WTC11 (cell line): ENCODE data around the gene CCDC57. TPM values are rescaled to one million over a fixed set of nuclear protein-coding genes. Genes with fewer than 3 reads are reported as not detected.

Source experiments
- ATAC-seq: fragments of 200-7000 bp; cut with Tn5 transposase; 2 replicates; pipeline ENCODE4 v1.10.0; 2021; ENCODE audit warnings: mild to moderate bottlenecking, moderate library complexity
- CTCF ChIA-PET: fragments of 300-600 bp; sonication (Branson Sonifier 250); formaldehyde crosslinking; loops from one replicate; lab custom pipeline; 2021; ENCODE audit warnings: antibody characterized with exemption; lab: Charles Lee
- POLR2A ChIA-PET: fragments of 350-600 bp; sonication (Branson Sonifier 250); formaldehyde crosslinking; loops from one replicate; lab custom pipeline; 2021; ENCODE audit warnings: antibody characterized with exemption; lab: Charles Lee
- DNase-seq: peaks from one replicate; pipeline ENCODE4 v3.0.0; 2021; ENCODE audit warnings: low spot score
- H3K27ac Mint-ChIP-seq: 2 replicates; pipeline ENCODE4 v1.8.0; 2021; ENCODE audit warnings: mixed read lengths
- H3K27me3 Mint-ChIP-seq: 2 replicates; pipeline ENCODE4 v1.8.0; 2021; ENCODE audit warnings: low read depth, mild to moderate bottlenecking, moderate library complexity, mixed read lengths
- H3K36me3 Mint-ChIP-seq: 2 replicates; pipeline ENCODE4 v1.8.0; 2021; ENCODE audit warnings: mixed read lengths
- H3K4me1 Mint-ChIP-seq: 2 replicates; pipeline ENCODE4 v1.8.0; 2022; ENCODE audit warnings: mixed read lengths
- H3K4me3 Mint-ChIP-seq: 2 replicates; pipeline ENCODE4 v1.8.0; 2021; ENCODE audit warnings: mild to moderate bottlenecking, moderate library complexity, mixed read lengths
- H3K9me3 Mint-ChIP-seq: 2 replicates; pipeline ENCODE4 v1.8.0; 2021; ENCODE audit warnings: mixed read lengths
- AR ChIP-seq: fragments of 250-450 bp; sonication (Bioruptor Pico); IDR thresholded peaks from 2 replicates; pipeline ENCODE4 v1.9.0; 2021; ENCODE audit warnings: mild to moderate bottlenecking
- ATF1 ChIP-seq: sonication (generic); formaldehyde crosslinking; IDR thresholded peaks from 2 replicates; pipeline ENCODE4 v1.8.1; 2023; ENCODE audit warnings: mild to moderate bottlenecking, moderate library complexity, missing genetic modification reagents
- ATF6 ChIP-seq: sonication (generic); formaldehyde crosslinking; IDR thresholded peaks from 2 replicates; pipeline ENCODE4 v1.8.1; 2023; ENCODE audit warnings: mild to moderate bottlenecking, missing genetic modification reagents
- CBFB ChIP-seq: sonication (generic); formaldehyde crosslinking; IDR thresholded peaks from 2 replicates; pipeline ENCODE4 v1.8.1; 2022; ENCODE audit warnings: mild to moderate bottlenecking, low read depth, missing genetic modification reagents
- CDX4 ChIP-seq: fragments of 250-450 bp; sonication (Bioruptor Pico); IDR thresholded peaks from 2 replicates; pipeline ENCODE4 v1.9.0; 2021; ENCODE audit warnings: moderate library complexity, mild to moderate bottlenecking, inconsistent platforms, borderline replicate concordance
- E2F1 ChIP-seq: sonication (generic); formaldehyde crosslinking; IDR thresholded peaks from 2 replicates; pipeline ENCODE4 v1.8.0; 2022; ENCODE audit warnings: mild to moderate bottlenecking, missing genetic modification reagents
- E2F5 ChIP-seq: sonication (generic); formaldehyde crosslinking; IDR thresholded peaks from 2 replicates; pipeline ENCODE4 v1.8.1; 2022; ENCODE audit warnings: mild to moderate bottlenecking, moderate library complexity, missing genetic modification reagents
- EMX1 ChIP-seq: fragments of 250-450 bp; sonication (Bioruptor Pico); IDR thresholded peaks from 2 replicates; pipeline ENCODE4 v1.8.0; 2021; ENCODE audit warnings: mild to moderate bottlenecking
- GTF2I ChIP-seq: fragments of 250-450 bp; sonication (Bioruptor Pico); conservative IDR thresholded peaks from 2 replicates; pipeline ENCODE4 v1.4.0; 2021; ENCODE audit warnings: mild to moderate bottlenecking
- IRF2 ChIP-seq: sonication (generic); formaldehyde crosslinking; IDR thresholded peaks from 2 replicates; pipeline ENCODE4 v1.8.0; 2022; ENCODE audit warnings: low read depth, missing genetic modification reagents, borderline replicate concordance
- MYBL2 ChIP-seq: sonication (generic); formaldehyde crosslinking; IDR thresholded peaks from 2 replicates; pipeline ENCODE4 v1.8.1; 2023; ENCODE audit warnings: mild to moderate bottlenecking, moderate library complexity, missing genetic modification reagents
- NFATC4 ChIP-seq: fragments of 250-450 bp; sonication (Bioruptor Pico); IDR thresholded peaks from 2 replicates; pipeline ENCODE4 v1.9.0; 2021; ENCODE audit warnings: mild to moderate bottlenecking
- NFYB ChIP-seq: sonication (generic); formaldehyde crosslinking; conservative IDR thresholded peaks from 2 replicates; pipeline ENCODE4 v1.8.0; 2022; ENCODE audit warnings: low read depth, missing genetic modification reagents
- NR2C2 ChIP-seq: sonication (generic); formaldehyde crosslinking; IDR thresholded peaks from 2 replicates; pipeline ENCODE4 v1.8.0; 2022; ENCODE audit warnings: mild to moderate bottlenecking, missing genetic modification reagents
- TEAD1 ChIP-seq: sonication (generic); formaldehyde crosslinking; IDR thresholded peaks from 2 replicates; pipeline ENCODE4 v1.8.0; 2022; ENCODE audit warnings: mild to moderate bottlenecking, missing genetic modification reagents
- TEAD4 ChIP-seq: sonication (generic); formaldehyde crosslinking; IDR thresholded peaks from 2 replicates; pipeline ENCODE4 v1.8.0; 2022; ENCODE audit warnings: mild to moderate bottlenecking, missing genetic modification reagents
- ZNF232 ChIP-seq: sonication (generic); formaldehyde crosslinking; IDR thresholded peaks from 2 replicates; pipeline ENCODE4 v1.8.0; 2022; ENCODE audit warnings: mild to moderate bottlenecking, missing genetic modification reagents
- ZNF263 ChIP-seq: sonication (generic); formaldehyde crosslinking; IDR thresholded peaks from 2 replicates; pipeline ENCODE4 v1.8.1; 2022; ENCODE audit warnings: low read depth, mild to moderate bottlenecking, moderate library complexity, missing genetic modification reagents
- ZNF281 ChIP-seq: sonication (generic); formaldehyde crosslinking; IDR thresholded peaks from 2 replicates; pipeline ENCODE4 v1.8.0; 2023; ENCODE audit warnings: mild to moderate bottlenecking, missing genetic modification reagents
- ZNF532 ChIP-seq: fragments of 250-450 bp; sonication (Bioruptor Pico); IDR thresholded peaks from 2 replicates; pipeline ENCODE4 v1.9.0; 2021; ENCODE audit warnings: mild to moderate bottlenecking, borderline replicate concordance
- total RNA-seq: library from RNA; stranded (reverse); gene quantifications from 3 replicates; pipeline ENCODE4 v1.2.3, GENCODE V29; 2021

The CCDC57 gene
- total RNA-seq, 1 experiment from 2014 or later = 20.0 TPM

GRCh38 chr17:82242977-82243647 is 30.5 kb upstream of the CCDC57 start:
- Mint-ChIP-seq H3K27ac (no peak overlapping the region), H3K36me3 (peaks cover 52% of the 10 kb centered on the region), H3K4me1 (peaks cover 4% of the 10 kb centered on the region; the same call in 1 of the 2 replicates), H3K9me3 (no peaks in the 10 kb centered on the region), H3K4me3 (no peak overlapping the region), H3K27me3 (no peaks in the 10 kb centered on the region)
- DNase-seq = no peak
- ATAC-seq = no peak
- ChIA-PET POLR2A (interaction anchor here (1.1 kb wide), 1 partner anchor 14 kb away, joined by 3 read pairs; the partner anchor contains the start of gene SLC16A3), CTCF (no interaction called here)
- TF ChIP-seq EMX1 (CRISPR knock-in tag) = no peak
- no peak for TF ChIP-seq NFYB (CRISPR knock-in tag)
- no peak for TF ChIP-seq ZNF532 (CRISPR knock-in tag)
- no peak for TF ChIP-seq E2F5 (CRISPR knock-in tag)
- no peak for TF ChIP-seq AR (CRISPR knock-in tag)

- ChIA-PET CTCF (no interaction called here), POLR2A (interaction anchor here (1.1 kb wide), 1 partner anchor 14 kb away, joined by 3 read pairs; the partner anchor contains the start of gene SLC16A3)
- no peak for ATAC-seq
- H3K27me3 Mint-ChIP-seq = no peaks in the 10 kb centered on the region
- no peak for DNase-seq
- TF ChIP-seq IRF2 (CRISPR knock-in tag) (no peak), ATF1 (CRISPR knock-in tag) (no peak), ZNF232 (CRISPR knock-in tag) (no peak), E2F1 (CRISPR knock-in tag) (no peak), NFATC4 (CRISPR knock-in tag) (no peak), ZNF281 (CRISPR knock-in tag) (no peak), CDX4 (no peak), NR2C2 (CRISPR knock-in tag) (no peak), CBFB (no peak), GTF2I (CRISPR knock-in tag) (no peak), ZNF263 (CRISPR knock-in tag) (no peak), TEAD4 (CRISPR knock-in tag) (no peak), MYBL2 (no peak), TEAD1 (no peak), ATF6 (CRISPR knock-in tag) (no peak)
- TF ChIP-seq, all 79 proteins: peak for 0
- Mint-ChIP-seq H3K36me3 (peaks cover 47% of the 10 kb centered on the region), H3K9me3 (no peaks in the 10 kb centered on the region), H3K4me3 (no peak overlapping the region), H3K4me1 (peaks cover 4% of the 10 kb centered on the region; the same call in 1 of the 2 replicates), H3K27ac (no peak overlapping the region)
These were observed 30.0 kb upstream of the CCDC57 start for GRCh38 chr17:82242698-82242976.
